Activated B cell treated with CpG ODN at 0.5 μM for 24 hours (primary cell): ENCODE results near the gene GNG4. TPM values are rescaled to one million over a fixed set of nuclear protein-coding genes. Genes with fewer than 3 reads are reported as not detected.

Experiments used
- ATAC-seq: fragments of 200-7000 bp; cut with Tn5 transposase; one replicate; pipeline ENCODE4 v1.10.0; 2021; ENCODE audit warnings: low read depth, mild to moderate bottlenecking, moderate library complexity
- CTCF ChIA-PET: fragments of 350-600 bp; sonication (Branson Sonifier 250); formaldehyde crosslinking; loops from one replicate; lab custom pipeline; 2021; ENCODE audit warnings: antibody characterized with exemption; lab: Charles Lee
- POLR2A ChIA-PET: fragments of 350-600 bp; sonication (Branson Sonifier 250); formaldehyde crosslinking; loops from one replicate; lab custom pipeline; 2021; ENCODE audit warnings: antibody characterized with exemption; lab: Charles Lee
- DNase-seq: peaks from one replicate; pipeline ENCODE4 v3.0.0; 2022
- H3K27ac Mint-ChIP-seq: one replicate; pipeline ENCODE4 v1.8.0; 2020; ENCODE audit warnings: mixed read lengths
- H3K27me3 Mint-ChIP-seq: one replicate; pipeline ENCODE4 v1.8.0; 2021; ENCODE audit warnings: mixed read lengths
- H3K36me3 Mint-ChIP-seq: one replicate; pipeline ENCODE4 v1.8.0; 2021; ENCODE audit warnings: low read depth, mixed read lengths
- H3K4me1 Mint-ChIP-seq: one replicate; pipeline ENCODE4 v1.8.0; 2021; ENCODE audit warnings: mixed read lengths
- H3K4me3 Mint-ChIP-seq: one replicate; pipeline ENCODE4 v1.8.0; 2020; ENCODE audit warnings: mild to moderate bottlenecking, mixed read lengths
- H3K9me3 Mint-ChIP-seq: one replicate; pipeline ENCODE4 v1.8.0; 2020; ENCODE audit warnings: mixed read lengths
- CTCF ChIP-seq: fragments of 200-600 bp; IDR thresholded peaks from one replicate; pipeline ENCODE4 v1.8.0; 2022; ENCODE audit warnings: antibody characterized with exemption, mild to moderate bottlenecking
- intact Hi-C: fragments of 100-400 bp; cut with micrococcal nuclease; formaldehyde crosslinking; loops from one replicate; pipeline ENCODE4 v1.15.1; 2024
- total RNA-seq: library from RNA; stranded (reverse); gene quantifications from 2 replicates; pipeline ENCODE4 v1.2.3, GENCODE V29; 2022

The GNG4 gene
- total RNA-seq, 1 donor from 2014 or later, result 2.2 TPM

DNA sequence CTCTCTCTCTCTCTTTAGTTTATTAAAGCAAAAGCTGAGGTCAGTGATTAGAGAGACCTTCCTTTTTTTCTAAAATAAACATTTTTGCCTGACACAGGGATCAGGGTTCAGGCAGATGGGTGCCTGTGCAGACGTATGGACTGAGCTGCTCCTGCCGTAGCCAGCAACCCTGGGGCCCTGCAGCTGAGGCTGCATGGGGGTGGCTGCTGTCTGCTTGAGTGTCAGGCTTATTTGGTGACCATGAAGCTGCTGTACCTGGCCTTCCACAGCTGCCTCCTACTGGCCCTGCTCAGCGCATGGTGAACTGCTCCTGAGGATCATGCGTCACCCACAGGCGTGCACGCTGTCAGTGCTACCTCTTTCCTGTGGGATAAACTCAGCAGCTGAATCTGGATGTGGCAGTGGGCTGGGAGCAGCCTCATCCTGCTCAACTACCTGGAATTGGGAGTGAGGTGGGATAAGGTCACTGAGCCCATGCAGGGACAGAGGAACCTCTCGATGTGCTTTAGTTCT, 35.1 kb downstream of the GNG4 start:
- no peak overlapping the region for H3K4me3 Mint-ChIP-seq
- H3K4me1 Mint-ChIP-seq, result no peaks in the 10 kb centered on the region
- no peaks in the 10 kb centered on the region for H3K9me3 Mint-ChIP-seq
- intact Hi-C loops, result no loop called here
- ChIA-PET CTCF (no interaction called here), POLR2A (no interaction called here)
- H3K36me3 Mint-ChIP-seq, result no peaks in the 10 kb centered on the region
- no peak for TF ChIP-seq CTCF
- ATAC-seq (no peak), DNase-seq (no peak)
- peaks cover 3% of the 10 kb centered on the region for H3K27me3 Mint-ChIP-seq
- no peak overlapping the region for H3K27ac Mint-ChIP-seq

DNA sequence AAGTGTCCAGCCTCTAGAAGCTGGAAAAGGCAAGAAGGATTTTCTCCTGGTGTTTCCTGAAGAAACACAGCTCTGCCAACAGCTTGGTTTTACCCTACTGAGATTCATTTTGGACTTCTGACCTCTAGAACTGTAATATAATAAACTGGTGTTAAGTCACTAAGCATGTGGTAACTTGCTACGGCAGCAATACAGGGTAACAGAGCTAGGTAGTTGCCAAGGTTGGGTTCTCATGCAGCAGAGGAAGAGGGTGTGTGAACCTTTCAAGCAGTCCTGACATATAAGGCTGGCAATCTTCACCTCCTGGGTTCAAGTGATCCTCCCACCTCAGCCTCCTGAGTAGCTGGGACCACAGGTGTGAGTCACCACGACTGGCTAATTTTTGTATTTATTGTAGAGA, 36.0 kb downstream of the GNG4 start:
- Mint-ChIP-seq H3K4me3 (no peak overlapping the region), H3K9me3 (no peaks in the 10 kb centered on the region), H3K36me3 (no peaks in the 10 kb centered on the region), H3K27ac (no peak overlapping the region), H3K27me3 (peaks cover 3% of the 10 kb centered on the region), H3K4me1 (no peaks in the 10 kb centered on the region)
- CTCF ChIA-PET, result no interaction called here
- DNase-seq (no peak), ATAC-seq (no peak)
- TF ChIP-seq CTCF, result no peak
- POLR2A ChIA-PET, result no interaction called here
- intact Hi-C loops, result no loop called here

DNA sequence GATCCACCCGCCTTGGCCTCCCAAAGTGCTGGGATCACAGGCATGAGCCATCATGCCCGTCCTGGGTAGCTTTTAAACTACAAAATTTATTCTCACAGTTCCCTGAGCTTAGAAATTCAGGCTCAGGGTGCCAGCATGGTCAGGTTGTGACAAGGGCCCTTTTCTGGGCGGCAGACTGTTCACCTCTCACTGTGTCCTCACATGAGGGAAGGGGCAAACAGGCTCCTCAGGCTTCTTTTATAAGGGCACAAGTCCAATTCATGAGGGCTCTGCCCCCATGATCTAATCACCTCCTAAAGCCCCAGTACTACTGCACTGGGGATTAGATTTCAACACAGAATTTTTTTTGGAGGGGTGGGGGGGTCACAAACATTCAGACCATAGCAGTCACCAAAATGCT, 36.8 kb downstream of the GNG4 start:
- no peak for TF ChIP-seq CTCF
- Mint-ChIP-seq H3K27ac (no peak overlapping the region), H3K9me3 (no peaks in the 10 kb centered on the region), H3K36me3 (no peaks in the 10 kb centered on the region), H3K4me3 (no peak overlapping the region), H3K4me1 (no peaks in the 10 kb centered on the region), H3K27me3 (peaks cover 3% of the 10 kb centered on the region)
- no peak for DNase-seq
- no peak for ATAC-seq
- POLR2A ChIA-PET, result no interaction called here
- CTCF ChIA-PET, result no interaction called here
- intact Hi-C loops, result no loop called here

DNA sequence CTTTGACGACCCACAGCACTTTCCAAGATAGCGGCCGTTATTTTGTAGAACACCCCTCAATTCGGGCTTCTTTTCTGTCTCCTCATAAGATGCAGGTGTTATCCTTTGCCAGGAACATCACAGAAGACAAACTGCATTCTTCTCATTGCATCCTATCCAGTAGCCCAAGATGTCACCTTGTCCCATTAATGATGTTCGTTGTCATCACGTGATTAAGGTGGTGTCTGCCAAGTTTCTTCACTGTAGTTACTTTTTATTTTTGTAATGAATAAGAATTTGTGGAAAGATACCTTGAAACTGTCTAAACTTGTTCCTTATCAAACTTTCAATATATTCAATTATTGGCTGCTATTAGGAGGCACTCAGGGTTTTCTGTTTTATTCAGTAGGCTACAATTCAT, 39.4 kb downstream of the GNG4 start:
- no peak overlapping the region for H3K27ac Mint-ChIP-seq

GRCh38 chr1:235608278-235608677, 41.3 kb downstream of the GNG4 start:
- no peak overlapping the region for H3K27ac Mint-ChIP-seq
- no peaks in the 10 kb centered on the region for H3K27me3 Mint-ChIP-seq
- H3K4me3 Mint-ChIP-seq, result no peak overlapping the region
- no peaks in the 10 kb centered on the region for H3K4me1 Mint-ChIP-seq
- H3K9me3 Mint-ChIP-seq, result no peaks in the 10 kb centered on the region
- no peaks in the 10 kb centered on the region for H3K36me3 Mint-ChIP-seq
- ChIA-PET CTCF (no interaction called here), POLR2A (no interaction called here)
- TF ChIP-seq CTCF, result no peak
- no peak for ATAC-seq
- intact Hi-C loops, result no loop called here
- DNase-seq, result no peak

More for the DNA sequence above, 39.4 kb downstream of the GNG4 start:
- intact Hi-C loops, result no loop called here
- H3K27me3 Mint-ChIP-seq, result no peaks in the 10 kb centered on the region
- no peaks in the 10 kb centered on the region for H3K4me1 Mint-ChIP-seq
- DNase-seq (no peak), ATAC-seq (no peak)
- H3K4me3 Mint-ChIP-seq, result no peak overlapping the region
- H3K36me3 Mint-ChIP-seq, result no peaks in the 10 kb centered on the region
- POLR2A ChIA-PET, result no interaction called here
- no peak for TF ChIP-seq CTCF
- H3K9me3 Mint-ChIP-seq, result no peaks in the 10 kb centered on the region
- CTCF ChIA-PET, result no interaction called here
